ENCODE data around the gene SLF2. TPM values are rescaled to one million over a fixed set of nuclear protein-coding genes. Genes with fewer than 3 reads are reported as not detected.

The SLF2 gene
- total RNA-seq, 4 donors from 2014 or later, result 9.2 to 23.0 (median 20.1) TPM

DNA sequence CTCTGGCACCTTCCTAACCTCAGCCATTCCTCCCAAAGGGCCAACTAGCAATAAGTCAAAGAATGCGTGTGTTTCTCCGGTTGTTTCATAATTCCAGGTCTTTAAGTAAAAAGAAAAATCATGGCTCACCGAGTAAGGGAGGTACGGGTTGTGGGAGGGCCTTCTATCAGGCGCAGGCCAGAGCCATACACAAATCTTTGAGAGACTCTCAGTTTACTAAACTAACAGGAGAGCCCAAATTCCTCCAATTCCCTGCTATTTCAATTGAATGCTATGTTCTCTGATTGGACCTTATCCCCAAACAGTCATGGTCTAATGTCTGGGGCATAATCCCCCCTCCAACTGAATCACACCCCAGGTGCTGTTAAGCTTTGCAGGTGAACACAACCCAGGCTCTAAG lies 26.2 kb upstream of the SLF2 start:
- no peaks in the 10 kb centered on the region for H3K9me3 ChIP-seq
- H3K4me1 ChIP-seq, result peaks cover 0 to 5% of the 10 kb centered on the region in 2 donors
- DNase-seq (no peak), ATAC-seq (no peak)
- TF ChIP-seq, protein P1, sequence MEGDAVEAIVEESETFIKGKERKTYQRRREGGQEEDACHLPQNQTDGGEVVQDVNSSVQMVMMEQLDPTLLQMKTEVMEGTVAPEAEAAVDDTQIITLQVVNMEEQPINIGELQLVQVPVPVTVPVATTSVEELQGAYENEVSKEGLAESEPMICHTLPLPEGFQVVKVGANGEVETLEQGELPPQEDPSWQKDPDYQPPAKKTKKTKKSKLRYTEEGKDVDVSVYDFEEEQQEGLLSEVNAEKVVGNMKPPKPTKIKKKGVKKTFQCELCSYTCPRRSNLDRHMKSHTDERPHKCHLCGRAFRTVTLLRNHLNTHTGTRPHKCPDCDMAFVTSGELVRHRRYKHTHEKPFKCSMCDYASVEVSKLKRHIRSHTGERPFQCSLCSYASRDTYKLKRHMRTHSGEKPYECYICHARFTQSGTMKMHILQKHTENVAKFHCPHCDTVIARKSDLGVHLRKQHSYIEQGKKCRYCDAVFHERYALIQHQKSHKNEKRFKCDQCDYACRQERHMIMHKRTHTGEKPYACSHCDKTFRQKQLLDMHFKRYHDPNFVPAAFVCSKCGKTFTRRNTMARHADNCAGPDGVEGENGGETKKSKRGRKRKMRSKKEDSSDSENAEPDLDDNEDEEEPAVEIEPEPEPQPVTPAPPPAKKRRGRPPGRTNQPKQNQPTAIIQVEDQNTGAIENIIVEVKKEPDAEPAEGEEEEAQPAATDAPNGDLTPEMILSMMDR (IDR thresholded peaks at IDR 0.05 in 4 of 5, conservative IDR thresholded peaks at IDR 0.05 in 1 of 5), result no peak
- TF ChIP-seq POLR2A (IDR thresholded peaks at IDR 0.05), result no peak
- in situ Hi-C loops (cut with MboI; ENCODE audit: low sequenced_read_pairs in 4 of 4) (no loop called here), intact Hi-C loops (cut with DNase I; ENCODE audit: low total_unique reads) (no loop called here)
- no peak overlapping the region for H3K4me3 ChIP-seq
- H3K36me3 ChIP-seq, result no peaks in the 10 kb centered on the region
- peak overlapping the region in 3 of 4 donors; percentile 6 to 34 (median 20) for H3K27ac ChIP-seq
- peaks cover 11 to 20% (median 17%) of the 10 kb centered on the region in 3 donors for H3K27me3 ChIP-seq

DNA sequence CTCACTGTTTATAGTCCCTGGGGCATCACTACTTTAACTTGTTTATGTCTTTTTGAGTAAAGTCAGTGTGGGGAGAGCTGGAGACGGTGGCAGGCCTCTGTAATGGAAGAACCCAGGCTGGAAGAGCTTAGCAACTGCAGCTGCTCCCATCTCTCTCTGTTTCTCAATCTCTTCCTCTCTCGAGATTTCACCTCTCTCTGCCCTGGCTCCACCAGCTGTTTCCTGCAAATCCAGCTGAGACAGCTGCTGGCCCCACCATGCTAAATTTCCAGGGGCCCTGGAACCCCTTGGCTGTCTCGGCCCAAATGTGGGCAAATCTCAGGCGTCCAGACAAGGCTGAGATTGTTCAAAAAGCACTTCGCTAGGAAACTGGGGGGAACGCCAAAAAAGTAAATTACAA lies 25.8 kb upstream of the SLF2 start:
- H3K9me3 ChIP-seq, result no peaks in the 10 kb centered on the region
- peaks cover 10 to 20% (median 18%) of the 10 kb centered on the region in 3 donors for H3K27me3 ChIP-seq
- intact Hi-C loops (cut with DNase I; ENCODE audit: low total_unique reads) (no loop called here), in situ Hi-C loops (cut with MboI; ENCODE audit: low sequenced_read_pairs in 4 of 4) (no loop called here)
- TF ChIP-seq POLR2A (IDR thresholded peaks at IDR 0.05), result no peak
- TF ChIP-seq, protein P1 (IDR thresholded peaks at IDR 0.05 in 4 of 5, conservative IDR thresholded peaks at IDR 0.05 in 1 of 5), result no peak
- no peak overlapping the region for H3K4me3 ChIP-seq
- DNase-seq (peak; percentile 12 to 30), ATAC-seq (peak; percentile 55 to 57)
- peak overlapping the region in 2 of 4 donors; percentile 6 to 34 for H3K27ac ChIP-seq
- no peaks in the 10 kb centered on the region for H3K36me3 ChIP-seq
- peaks cover 0 to 5% of the 10 kb centered on the region in 2 donors for H3K4me1 ChIP-seq

DNA sequence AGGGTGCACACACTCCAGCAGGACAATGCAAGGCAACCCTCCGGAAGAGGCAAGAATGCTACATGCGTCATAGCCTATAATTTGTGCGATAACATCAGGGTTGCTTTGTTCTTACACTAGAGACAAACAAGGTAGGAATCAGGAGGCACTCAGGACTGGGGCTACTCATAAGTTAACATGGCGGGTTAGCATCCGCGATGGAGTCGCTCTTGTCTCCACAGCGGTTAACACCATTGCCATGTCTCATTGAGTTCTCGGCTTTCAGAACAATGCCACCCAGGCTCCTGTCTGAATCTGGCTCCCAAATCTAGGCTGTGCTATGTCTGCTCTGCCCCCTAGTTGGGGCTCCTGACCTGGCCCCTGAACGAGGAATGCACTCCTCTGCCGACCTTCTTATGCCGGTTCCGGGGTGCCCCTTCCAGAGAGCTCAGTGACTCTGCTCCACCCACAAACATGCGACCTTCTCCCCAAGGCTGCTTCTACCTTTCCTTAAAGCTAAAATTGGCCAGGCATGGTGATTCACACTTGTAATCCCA lies 24.9 kb upstream of the SLF2 start:
- Histone ChIP-seq H3K36me3 (no peaks in the 10 kb centered on the region), H3K4me1 (peaks cover 0 to 5% of the 10 kb centered on the region in 2 donors), H3K4me3 (no peak overlapping the region), H3K27ac (no peak overlapping the region), H3K9me3 (no peaks in the 10 kb centered on the region), H3K27me3 (peaks cover 7 to 26% (median 18%) of the 10 kb centered on the region in 3 donors)
- in situ Hi-C loops (cut with MboI; ENCODE audit: low sequenced_read_pairs in 4 of 4), result no loop called here
- ATAC-seq, result no peak
- TF ChIP-seq, protein P1 (IDR thresholded peaks at IDR 0.05 in 4 of 5, conservative IDR thresholded peaks at IDR 0.05 in 1 of 5), result no peak
- no peak for TF ChIP-seq POLR2A (IDR thresholded peaks at IDR 0.05)
- DNase-seq, result no peak
- intact Hi-C loops (cut with DNase I; ENCODE audit: low total_unique reads), result no loop called here

DNA sequence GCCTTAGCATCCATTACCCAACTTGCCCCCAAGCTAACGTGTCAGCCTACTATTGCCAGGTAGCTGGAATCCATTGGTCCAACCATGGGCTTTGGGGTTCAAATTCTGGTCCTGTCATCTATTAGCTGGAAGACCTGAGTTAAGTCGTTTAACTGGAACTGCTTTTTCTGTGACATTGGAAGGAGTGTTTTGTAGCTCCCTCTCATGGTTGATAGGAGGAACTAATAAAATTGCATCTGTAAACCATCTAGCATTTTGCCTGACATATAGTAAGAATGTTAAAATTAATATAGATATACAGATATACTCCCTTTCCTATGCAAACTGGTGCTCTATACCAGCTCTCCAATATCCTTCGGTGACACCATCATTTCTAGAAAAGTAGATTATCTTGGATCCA lies 23.8 kb upstream of the SLF2 start:
- no peak for ATAC-seq
- Histone ChIP-seq H3K36me3 (no peaks in the 10 kb centered on the region), H3K27me3 (peaks cover 6 to 30% (median 25%) of the 10 kb centered on the region in 3 donors), H3K9me3 (no peaks in the 10 kb centered on the region), H3K4me3 (no peak overlapping the region), H3K27ac (no peak overlapping the region), H3K4me1 (peaks cover 0 to 5% of the 10 kb centered on the region in 2 donors)
- no peak for TF ChIP-seq POLR2A (IDR thresholded peaks at IDR 0.05)
- TF ChIP-seq, protein P1 (IDR thresholded peaks at IDR 0.05 in 4 of 5, conservative IDR thresholded peaks at IDR 0.05 in 1 of 5), result no peak
- intact Hi-C loops (cut with DNase I; ENCODE audit: low total_unique reads) (no loop called here), in situ Hi-C loops (cut with MboI; ENCODE audit: low sequenced_read_pairs in 4 of 4) (no loop called here)
- no peak for DNase-seq

DNA sequence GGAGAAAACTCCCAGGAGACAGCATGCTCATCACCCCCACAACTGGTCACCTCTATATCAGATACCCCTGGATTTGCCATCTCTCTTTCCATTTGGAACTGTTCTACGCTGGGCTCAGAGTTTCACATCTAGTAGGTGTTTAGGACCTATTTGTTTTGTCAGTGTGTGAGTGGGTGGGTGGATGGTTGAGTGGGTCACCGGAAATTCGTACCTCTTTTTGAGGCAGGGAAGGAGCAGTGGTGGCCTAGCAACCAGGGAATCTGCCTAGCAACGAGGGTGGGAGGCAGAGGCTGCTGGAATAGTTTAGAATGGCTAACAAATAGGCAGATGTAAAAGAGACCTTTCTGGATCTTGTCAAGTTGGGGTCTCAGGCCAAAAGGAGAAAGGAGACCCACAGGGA lies 23.2 kb upstream of the SLF2 start:
- no peak for TF ChIP-seq POLR2A (IDR thresholded peaks at IDR 0.05)
- TF ChIP-seq, protein P1 (IDR thresholded peaks at IDR 0.05 in 4 of 5, conservative IDR thresholded peaks at IDR 0.05 in 1 of 5), result no peak
- in situ Hi-C loops (cut with MboI; ENCODE audit: low sequenced_read_pairs in 4 of 4) (no loop called here), intact Hi-C loops (cut with DNase I; ENCODE audit: low total_unique reads) (no loop called here)
- DNase-seq (no peak), ATAC-seq (no peak)
- Histone ChIP-seq H3K27ac (no peak overlapping the region), H3K36me3 (no peaks in the 10 kb centered on the region), H3K4me1 (peaks cover 0 to 5% of the 10 kb centered on the region in 2 donors), H3K9me3 (no peaks in the 10 kb centered on the region), H3K27me3 (peaks cover 6 to 30% (median 28%) of the 10 kb centered on the region in 3 donors), H3K4me3 (no peak overlapping the region)
